Large intestine (tissue), 3 donors: ENCODE data around the gene SLC49A4. TPM values are rescaled to one million over a fixed set of nuclear protein-coding genes. Genes with fewer than 3 reads are reported as not detected.
A peak's percentile ranks its signal among the peaks of the same experiment; 100 is the strongest.

Experiments
- DNase-seq, 2 donors: peaks; one replicate each; pipeline versions ENCODE4 v3.0.0 to v3.0.0-alpha.2; 2013
- H3K27ac ChIP-seq: one replicate; pipeline ENCODE4 v1.5.1; 2013; ENCODE audit warnings: low read length
- H3K27me3 ChIP-seq: 2 replicates; pipeline ENCODE4 v1.6.1; 2013; ENCODE audit warnings: low read length; ENCODE audit not compliant: control insufficient read depth, insufficient read depth
- H3K36me3 ChIP-seq: 2 replicates; pipeline ENCODE4 v1.6.1; 2013; ENCODE audit warnings: low read length; ENCODE audit not compliant: control insufficient read depth, insufficient read depth
- H3K4me1 ChIP-seq: one replicate; pipeline ENCODE4 v1.6.1; 2013; ENCODE audit warnings: low read length; ENCODE audit not compliant: control insufficient read depth, insufficient read depth
- H3K4me3 ChIP-seq: one replicate; pipeline ENCODE4 v1.5.1; 2013; ENCODE audit warnings: low read length
- H3K9me3 ChIP-seq: one replicate; pipeline ENCODE4 v1.6.1; 2013; ENCODE audit warnings: mild to moderate bottlenecking, low read depth, low read length, moderate library complexity; ENCODE audit not compliant: control insufficient read depth
- WGBS: methylation state at CpG from one replicate; pipeline ENCODE4 v1.1.5; 2013; ENCODE audit warnings: low lambda C conversion rate; ENCODE audit not compliant: insufficient coverage; 5-methylcytosine and 5-hydroxymethylcytosine counted together
- polyA plus RNA-seq: library from polyadenylated mRNA; unstranded; fragments of 120-200 nt; gene quantifications from one replicate; pipeline ENCODE4 v1.2.1, GENCODE V29; 2013

Gene SLC49A4
- polyA plus RNA-seq, 1 donor: 14.3 TPM

DNA sequence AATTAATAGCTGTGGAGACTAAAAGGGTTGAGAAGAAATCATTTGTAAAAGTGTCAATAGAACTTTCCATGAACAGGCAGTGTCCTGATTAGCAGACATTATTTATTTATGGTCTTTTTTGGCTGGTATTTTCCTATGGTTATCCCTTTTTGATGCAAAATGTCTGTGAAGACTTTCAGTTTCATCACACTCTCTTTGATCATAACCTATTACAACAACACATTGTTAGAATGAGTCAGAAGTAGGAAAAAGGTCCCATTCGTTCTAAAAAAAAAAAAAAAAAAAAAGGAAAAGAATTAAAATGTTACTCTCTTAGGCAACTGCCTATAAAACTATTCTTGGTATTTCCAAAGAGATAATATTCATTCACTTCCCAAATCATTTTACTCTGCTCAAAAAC lies 62.1 kb downstream of the SLC49A4 start:
- no CpG with 5 or more reads among the region's 1 CpG for WGBS
- Histone ChIP-seq H3K4me3 (no peak overlapping the region), H3K4me1 (peaks cover 6% of the 10 kb centered on the region), H3K9me3 (peaks cover 3% of the 10 kb centered on the region), H3K27me3 (no peaks in the 10 kb centered on the region), H3K27ac (no peak overlapping the region), H3K36me3 (peaks cover 8% of the 10 kb centered on the region)
- no peak for DNase-seq

DNA sequence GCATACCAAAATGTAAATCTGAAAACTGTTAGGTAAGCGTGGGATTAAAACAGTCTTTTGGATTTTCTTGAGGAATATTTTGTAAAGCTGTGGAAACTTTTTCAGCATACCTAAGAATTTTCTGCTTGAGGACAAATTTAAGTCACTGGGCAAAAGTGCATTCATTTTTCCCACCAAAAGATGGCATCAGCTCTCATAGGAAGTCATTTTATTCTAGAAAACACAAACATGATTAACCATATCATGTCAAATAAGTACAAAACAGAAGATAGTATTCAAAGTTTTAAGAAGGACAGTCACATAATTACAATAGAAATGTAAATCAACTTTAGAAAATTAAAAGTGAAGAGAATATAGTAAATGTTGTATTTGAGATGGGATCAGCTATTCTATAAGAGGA lies 63.5 kb downstream of the SLC49A4 start:
- DNase-seq: no peak
- WGBS: 86% methylated on average over 1 of the region's 1 CpG
- Histone ChIP-seq H3K9me3 (peaks cover 2% of the 10 kb centered on the region), H3K27ac (no peak overlapping the region), H3K4me3 (no peak overlapping the region), H3K4me1 (peaks cover 6% of the 10 kb centered on the region), H3K36me3 (peaks cover 8% of the 10 kb centered on the region), H3K27me3 (no peaks in the 10 kb centered on the region)

DNA sequence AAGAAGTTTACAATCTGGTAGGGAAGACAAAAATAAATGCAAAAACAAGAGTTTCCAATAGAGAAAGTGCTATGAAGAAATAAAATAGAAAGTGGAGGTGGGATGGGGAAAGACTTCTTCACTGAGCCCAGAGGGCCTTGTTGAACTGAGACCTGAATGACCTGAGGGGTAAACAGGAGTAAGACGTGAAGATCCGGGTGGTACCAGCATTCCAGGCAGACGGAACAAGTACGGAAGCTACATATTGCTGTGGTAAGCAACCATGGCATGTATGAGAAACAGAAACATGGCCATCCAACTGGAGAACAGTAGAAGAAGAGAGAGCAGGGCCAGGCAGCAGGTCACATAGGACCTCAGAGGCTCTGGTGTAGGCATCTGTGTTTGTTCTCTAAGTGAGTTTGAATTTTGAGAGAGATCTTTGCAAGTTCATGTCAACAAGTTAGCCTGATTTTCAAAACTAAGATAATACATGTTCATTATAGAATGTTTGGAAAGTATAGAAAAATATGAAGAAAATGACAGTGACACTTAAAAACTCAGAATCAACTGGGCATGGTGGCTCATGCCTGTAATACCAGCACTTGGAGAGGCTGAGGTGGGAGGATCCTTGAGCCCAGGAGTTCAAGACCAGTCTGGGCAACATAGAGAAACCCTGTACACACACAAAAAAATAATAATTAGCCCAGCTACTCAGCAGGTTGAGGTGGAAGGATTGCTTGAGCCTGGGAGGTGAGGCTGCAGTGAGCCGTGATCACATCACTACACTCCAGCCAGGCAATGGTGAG lies 64.3 kb downstream of the SLC49A4 start:
- no peak overlapping the region for H3K27ac ChIP-seq
- peaks cover 6% of the 10 kb centered on the region for H3K4me1 ChIP-seq
- no peaks in the 10 kb centered on the region for H3K27me3 ChIP-seq
- 100% methylated on average over 3 of the region's 5 CpGs for WGBS
- H3K9me3 ChIP-seq: peaks cover 2% of the 10 kb centered on the region
- H3K36me3 ChIP-seq: peaks cover 6% of the 10 kb centered on the region
- no peak for DNase-seq
- H3K4me3 ChIP-seq: no peak overlapping the region

DNA sequence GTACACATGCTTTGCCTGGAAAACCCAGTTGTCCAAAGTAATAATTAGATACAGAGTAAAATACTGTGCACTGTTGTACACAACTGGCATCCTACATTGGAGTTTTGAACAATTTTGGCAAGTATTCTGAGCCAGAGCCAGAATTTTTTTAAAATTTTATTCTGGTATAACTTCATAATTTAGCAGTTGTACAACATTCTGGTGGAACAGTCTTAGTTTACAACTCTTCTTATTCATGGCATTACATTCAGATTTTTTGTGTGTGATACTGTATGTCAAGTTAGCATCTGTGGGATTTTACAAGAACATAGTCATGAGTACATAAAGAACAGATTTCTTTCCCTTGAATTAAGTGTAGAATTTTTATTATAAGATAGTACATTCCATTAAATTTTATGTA lies 67.5 kb downstream of the SLC49A4 start:
- no peak overlapping the region for H3K4me3 ChIP-seq
- H3K27ac ChIP-seq: no peak overlapping the region
- H3K36me3 ChIP-seq: peaks cover 14% of the 10 kb centered on the region
- DNase-seq: no peak
- no peaks in the 10 kb centered on the region for H3K27me3 ChIP-seq
- H3K9me3 ChIP-seq: no peaks in the 10 kb centered on the region
- no peaks in the 10 kb centered on the region for H3K4me1 ChIP-seq

DNA sequence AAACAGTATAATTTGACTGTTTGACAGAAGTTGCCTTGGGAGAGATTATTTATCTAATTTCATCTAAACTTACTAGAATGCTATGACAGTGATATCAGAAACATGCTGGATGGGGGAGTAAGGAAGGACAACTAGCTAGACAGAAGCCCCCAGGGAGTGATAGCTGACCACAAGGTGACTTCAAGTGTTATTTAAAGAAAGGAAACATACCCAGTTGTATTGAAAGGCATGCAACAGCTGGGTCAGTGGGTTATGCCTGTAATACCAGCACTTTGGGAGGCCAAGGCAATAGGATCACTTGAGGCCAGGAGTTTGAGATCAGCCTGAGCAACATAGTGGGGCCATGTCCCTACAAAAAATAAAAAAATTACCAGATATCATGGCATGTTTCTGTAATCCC lies 69.6 kb downstream of the SLC49A4 start:
- H3K4me1 ChIP-seq: no peaks in the 10 kb centered on the region
- H3K9me3 ChIP-seq: no peaks in the 10 kb centered on the region
- peaks cover 14% of the 10 kb centered on the region for H3K36me3 ChIP-seq
- H3K27me3 ChIP-seq: no peaks in the 10 kb centered on the region
- DNase-seq: no peak
- no peak overlapping the region for H3K4me3 ChIP-seq
- no peak overlapping the region for H3K27ac ChIP-seq

DNA sequence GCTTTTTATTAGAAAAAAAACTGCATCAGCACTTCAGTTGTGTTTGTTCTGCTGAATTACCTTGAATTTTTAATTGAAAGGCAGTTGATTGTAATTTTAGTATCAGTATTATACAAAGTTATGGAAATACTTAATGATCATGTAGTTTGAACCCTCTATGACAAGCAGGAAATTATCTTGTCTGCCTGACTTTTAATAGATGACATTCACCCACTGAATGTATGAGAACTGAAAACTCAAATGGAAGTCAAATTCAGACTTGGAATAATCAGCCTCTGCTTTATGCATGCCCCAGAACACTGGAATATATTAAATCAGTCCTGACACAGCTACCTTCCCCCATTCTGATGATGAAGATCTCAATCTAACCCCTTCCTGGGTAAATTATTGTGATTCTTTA lies 73.5 kb downstream of the SLC49A4 start:
- no peak overlapping the region for H3K4me3 ChIP-seq

DNA sequence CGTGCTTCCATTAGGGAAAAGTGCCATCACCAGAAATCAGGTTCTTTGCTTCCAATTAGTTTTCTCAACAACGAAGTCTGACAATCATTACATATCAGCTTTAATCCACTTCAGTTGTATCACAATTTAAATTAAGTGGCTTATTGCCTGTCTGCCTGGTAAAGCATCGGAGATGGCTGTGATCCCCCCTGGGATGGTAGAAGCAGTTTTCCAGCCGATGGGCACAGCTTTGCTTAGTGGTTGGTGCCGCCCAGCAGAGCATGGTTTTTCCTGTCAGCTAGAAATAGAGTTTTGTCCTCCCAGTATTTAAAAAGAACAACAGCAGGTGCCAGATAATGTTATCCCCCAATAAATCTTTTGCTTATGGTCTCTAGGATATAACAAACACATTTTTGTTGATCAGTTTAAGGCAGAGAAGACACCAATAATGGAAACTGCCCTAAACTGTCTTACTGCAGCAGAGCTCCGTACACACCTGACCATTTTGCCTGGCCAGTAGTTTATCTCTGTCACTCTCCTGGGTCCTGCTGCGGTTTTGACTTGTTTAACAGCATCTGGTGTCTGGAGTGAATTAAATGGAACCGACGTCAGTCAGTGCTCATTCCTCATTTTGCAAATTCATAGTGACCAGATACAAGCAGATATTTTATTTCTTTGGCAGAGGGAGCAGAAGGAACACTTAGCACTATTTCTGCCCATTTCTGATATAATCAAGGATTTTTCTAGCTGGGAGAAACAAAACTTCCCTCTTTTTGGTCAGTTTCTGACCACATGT lies 79.1 kb downstream of the SLC49A4 start:
- no peak for DNase-seq
- Histone ChIP-seq H3K9me3 (no peaks in the 10 kb centered on the region), H3K4me1 (no peaks in the 10 kb centered on the region), H3K27ac (no peak overlapping the region), H3K36me3 (peaks cover 7% of the 10 kb centered on the region), H3K27me3 (no peaks in the 10 kb centered on the region), H3K4me3 (no peak overlapping the region)
- no CpG with 5 or more reads among the region's 9 CpGs for WGBS

More for the DNA sequence above, 73.5 kb downstream of the SLC49A4 start:
- Histone ChIP-seq H3K27ac (no peak overlapping the region), H3K9me3 (no peaks in the 10 kb centered on the region), H3K27me3 (no peaks in the 10 kb centered on the region), H3K4me1 (no peaks in the 10 kb centered on the region), H3K36me3 (peaks cover 10% of the 10 kb centered on the region)
- DNase-seq: no peak

DNA sequence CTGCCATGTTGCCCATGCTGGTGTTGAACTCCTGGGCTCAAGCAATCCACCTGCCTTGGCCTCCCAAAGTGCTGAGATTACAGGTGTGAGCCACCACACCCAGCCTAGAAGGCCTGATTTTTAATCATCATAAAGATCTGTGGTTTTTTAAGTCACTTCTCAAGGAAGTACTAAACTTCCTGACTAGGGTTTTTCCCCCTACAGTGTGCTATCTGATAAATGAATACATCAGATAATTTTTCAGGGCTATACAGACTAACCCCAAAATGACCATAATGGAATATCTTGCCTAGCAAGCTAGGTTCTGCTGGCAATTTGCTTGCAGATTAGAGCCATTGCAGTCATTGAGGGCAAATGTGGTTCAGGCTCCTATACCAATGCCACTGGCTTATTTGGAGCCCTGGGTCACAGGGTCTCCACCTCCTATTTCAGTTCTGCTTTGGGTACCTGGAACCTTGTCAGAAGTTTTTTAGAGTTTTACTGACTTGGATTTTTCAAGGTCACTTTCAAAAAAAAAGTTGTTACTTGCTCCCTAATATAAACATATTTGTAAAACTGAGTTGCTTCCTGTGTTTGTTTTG lies 80.8 kb downstream of the SLC49A4 start:
- no peak for DNase-seq
- H3K27ac ChIP-seq: no peak overlapping the region
- H3K36me3 ChIP-seq: peaks cover 7% of the 10 kb centered on the region
- no peaks in the 10 kb centered on the region for H3K27me3 ChIP-seq
- no peaks in the 10 kb centered on the region for H3K9me3 ChIP-seq
- no peak overlapping the region for H3K4me3 ChIP-seq
- H3K4me1 ChIP-seq: peaks cover 6% of the 10 kb centered on the region

DNA sequence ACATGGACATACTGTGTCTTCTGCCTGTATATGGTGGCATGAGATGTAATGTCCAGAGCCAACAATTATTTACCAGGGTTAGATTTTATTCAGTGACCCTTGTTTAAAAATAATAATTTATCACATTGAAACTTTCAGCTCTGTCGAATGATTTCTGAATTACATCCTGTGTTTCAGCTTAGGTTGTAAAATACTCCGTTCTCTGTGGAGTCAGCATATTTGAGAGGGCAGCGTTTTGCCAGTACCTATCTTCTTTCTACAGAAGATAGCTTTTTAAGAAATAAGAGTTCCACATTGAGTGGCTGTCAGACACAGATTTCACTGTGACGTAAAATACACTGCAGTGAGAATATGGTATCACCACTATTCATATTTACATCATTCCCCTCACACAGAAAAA lies 85.3 kb downstream of the SLC49A4 start:
- H3K4me1 ChIP-seq: peaks cover 13% of the 10 kb centered on the region
- DNase-seq: peak in 1 of 2 donors; percentile 10
- H3K36me3 ChIP-seq: no peaks in the 10 kb centered on the region
- H3K9me3 ChIP-seq: no peaks in the 10 kb centered on the region
- H3K27ac ChIP-seq: peak overlapping the region; percentile 81
- WGBS: 65% methylated on average over 2 of the region's 4 CpGs
- no peaks in the 10 kb centered on the region for H3K27me3 ChIP-seq
- no peak overlapping the region for H3K4me3 ChIP-seq

DNA sequence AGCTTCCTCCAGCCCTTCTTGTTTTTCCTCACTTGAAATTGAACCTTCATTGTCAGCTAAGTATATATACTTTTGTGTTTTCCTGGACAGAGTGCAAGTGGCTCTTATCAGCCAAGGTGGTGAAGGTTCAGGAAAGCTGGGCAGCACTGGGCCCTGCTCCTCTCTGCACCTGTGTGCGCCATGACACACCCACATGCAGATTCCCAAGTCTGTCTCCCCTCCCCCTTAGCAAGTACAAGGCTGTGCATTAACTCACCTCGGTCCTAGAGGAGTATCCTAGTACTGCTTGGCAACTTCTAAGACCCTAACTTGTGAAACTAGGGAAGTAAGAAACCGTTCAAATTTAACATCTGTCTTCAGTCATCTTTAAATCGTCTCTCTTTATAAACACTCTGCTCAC lies 85.8 kb downstream of the SLC49A4 start:
- H3K27me3 ChIP-seq: no peaks in the 10 kb centered on the region
- no peaks in the 10 kb centered on the region for H3K9me3 ChIP-seq
- H3K36me3 ChIP-seq: no peaks in the 10 kb centered on the region
- 40% methylated on average over 1 of the region's 4 CpGs for WGBS
- no peak overlapping the region for H3K4me3 ChIP-seq
- peak overlapping the region; percentile 81 for H3K27ac ChIP-seq
- H3K4me1 ChIP-seq: peaks cover 13% of the 10 kb centered on the region
- peak; percentile 87 to 94 for DNase-seq
